Endodermal cell (in vitro differentiated cells): ENCODE results near the gene PSMC3IP. TPM values are rescaled to one million over a fixed set of nuclear protein-coding genes. Genes with fewer than 3 reads are reported as not detected.

Experiments
- DNase-seq: peaks from one replicate; pipeline ENCODE4 v3.0.0-alpha.2; 2017
- H3K27ac ChIP-seq: 2 replicates; pipeline ENCODE4 v1.5.1; 2013; ENCODE audit warnings: mild to moderate bottlenecking, low read depth, low read length, moderate library complexity
- H3K27me3 ChIP-seq: 2 replicates; pipeline ENCODE4 v1.6.1; 2013; ENCODE audit warnings: mild to moderate bottlenecking, low read length, moderate library complexity; ENCODE audit not compliant: insufficient read depth, control insufficient read depth, poor library complexity, severe bottlenecking
- H3K36me3 ChIP-seq: 2 replicates; pipeline ENCODE4 v1.7.0; 2013; ENCODE audit warnings: mild to moderate bottlenecking, low read length, moderate library complexity; ENCODE audit not compliant: control insufficient read depth, insufficient read depth
- H3K4me1 ChIP-seq: one replicate; pipeline ENCODE4 v1.7.0; 2013; ENCODE audit warnings: low read length; ENCODE audit not compliant: control insufficient read depth, insufficient read depth
- H3K4me3 ChIP-seq: 2 replicates; pipeline ENCODE4 v1.5.1; 2013; ENCODE audit warnings: mild to moderate bottlenecking, low read length, moderate library complexity
- H3K9ac ChIP-seq: 2 replicates; pipeline ENCODE4 v1.6.1; 2013; ENCODE audit warnings: mild to moderate bottlenecking, low read length, moderate library complexity; ENCODE audit not compliant: poor library complexity, severe bottlenecking; ENCODE audit errors: extremely low read depth
- H3K9me3 ChIP-seq: 2 replicates; pipeline ENCODE4 v1.6.1; 2013; ENCODE audit warnings: mild to moderate bottlenecking, low read length, moderate library complexity; ENCODE audit not compliant: control insufficient read depth
- H3K27ac Mint-ChIP-seq: 2 replicates; pipeline ENCODE4 v1.8.0; 2020; ENCODE audit warnings: mixed read lengths
- H3K27me3 Mint-ChIP-seq: 2 replicates; pipeline ENCODE4 v1.8.0; 2021; ENCODE audit warnings: mild to moderate bottlenecking, mixed read lengths; ENCODE audit not compliant: insufficient read depth
- H3K36me3 Mint-ChIP-seq: 2 replicates; pipeline ENCODE4 v1.8.0; 2020; ENCODE audit warnings: low read depth, mixed read lengths
- H3K4me1 Mint-ChIP-seq: 2 replicates; pipeline ENCODE4 v1.8.0; 2020; ENCODE audit warnings: mixed read lengths
- H3K4me3 Mint-ChIP-seq: 2 replicates; pipeline ENCODE4 v1.8.0; 2020; ENCODE audit warnings: mild to moderate bottlenecking, moderate library complexity, mixed read lengths
- H3K9me3 Mint-ChIP-seq: 2 replicates; pipeline ENCODE4 v1.8.0; 2020; ENCODE audit warnings: mild to moderate bottlenecking, mixed read lengths
- WGBS, 2 experiments: methylation state at CpG; one replicate each; pipeline versions ENCODE4 v1.1.5 to v1.1.7; 2013; ENCODE audit warnings: missing lambda C conversion rate in 2 of 2, mixed read lengths in 1 of 2; ENCODE audit not compliant: insufficient coverage in 1 of 2, insufficient read length in 1 of 2; 5-methylcytosine and 5-hydroxymethylcytosine counted together
- total RNA-seq, 2 donors: library from RNA; stranded (reverse); fragmentation: NEBNext Ultra II Directional in 1 of 2; extraction: Animal tissue kit (Norgen Biotek cat#: 25700) in 1 of 2; gene quantifications; 2 replicates in 1 of 2; 3 replicates in 1 of 2; pipeline ENCODE4 v1.2.1, GENCODE V29; 2021
- TF ChIP-seq, protein P1 (sequence below): fragments of 200-600 bp; sonication (generic); conservative IDR thresholded peaks from 2 replicates; pipeline ENCODE4 v1.5.0; 2021; ENCODE audit warnings: antibody characterized with exemption, mild to moderate bottlenecking

Gene PSMC3IP
- total RNA-seq, 2 donors from 2014 or later: 27.8 to 38.6 TPM

DNA sequence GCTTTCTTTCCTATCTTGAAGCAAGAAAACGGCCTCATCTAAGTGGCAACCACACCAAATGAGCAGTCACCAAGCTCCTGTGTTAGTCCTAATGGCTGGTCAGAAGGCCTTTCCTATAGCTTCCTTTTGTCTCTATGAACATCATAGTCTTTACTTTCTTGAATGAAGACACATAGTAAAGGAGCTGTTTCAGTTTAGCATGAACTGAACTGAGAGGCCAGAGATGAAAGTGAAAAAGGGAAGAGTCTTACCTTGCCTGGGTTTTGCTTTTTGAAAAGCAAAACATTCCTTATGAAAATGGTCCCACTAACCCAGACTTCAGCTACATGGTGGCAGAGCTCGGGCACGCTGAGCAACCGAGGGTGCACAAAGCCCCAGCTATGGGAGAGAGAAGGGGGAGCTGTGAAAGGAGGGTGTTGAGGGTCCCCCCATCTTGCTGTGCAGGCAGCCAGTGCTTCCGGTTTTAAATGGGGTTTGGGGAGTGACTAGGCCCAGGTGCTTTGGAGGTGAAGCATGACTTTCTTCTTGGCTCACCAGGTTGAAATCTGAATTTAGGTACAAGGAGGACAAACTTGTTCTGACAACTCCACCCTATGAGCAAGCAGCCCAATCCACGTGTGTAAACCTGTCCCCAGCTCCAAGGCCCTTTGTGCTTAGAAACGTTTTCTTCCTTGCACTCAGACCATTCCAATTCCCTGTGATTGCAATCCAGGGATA, 9.1 kb upstream of the PSMC3IP start:
- no peaks in the 10 kb centered on the region for H3K4me1 Mint-ChIP-seq
- H3K27me3 ChIP-seq: no peaks in the 10 kb centered on the region
- H3K9me3 Mint-ChIP-seq: no peaks in the 10 kb centered on the region
- H3K27me3 Mint-ChIP-seq: no peaks in the 10 kb centered on the region
- TF ChIP-seq, protein P1, sequence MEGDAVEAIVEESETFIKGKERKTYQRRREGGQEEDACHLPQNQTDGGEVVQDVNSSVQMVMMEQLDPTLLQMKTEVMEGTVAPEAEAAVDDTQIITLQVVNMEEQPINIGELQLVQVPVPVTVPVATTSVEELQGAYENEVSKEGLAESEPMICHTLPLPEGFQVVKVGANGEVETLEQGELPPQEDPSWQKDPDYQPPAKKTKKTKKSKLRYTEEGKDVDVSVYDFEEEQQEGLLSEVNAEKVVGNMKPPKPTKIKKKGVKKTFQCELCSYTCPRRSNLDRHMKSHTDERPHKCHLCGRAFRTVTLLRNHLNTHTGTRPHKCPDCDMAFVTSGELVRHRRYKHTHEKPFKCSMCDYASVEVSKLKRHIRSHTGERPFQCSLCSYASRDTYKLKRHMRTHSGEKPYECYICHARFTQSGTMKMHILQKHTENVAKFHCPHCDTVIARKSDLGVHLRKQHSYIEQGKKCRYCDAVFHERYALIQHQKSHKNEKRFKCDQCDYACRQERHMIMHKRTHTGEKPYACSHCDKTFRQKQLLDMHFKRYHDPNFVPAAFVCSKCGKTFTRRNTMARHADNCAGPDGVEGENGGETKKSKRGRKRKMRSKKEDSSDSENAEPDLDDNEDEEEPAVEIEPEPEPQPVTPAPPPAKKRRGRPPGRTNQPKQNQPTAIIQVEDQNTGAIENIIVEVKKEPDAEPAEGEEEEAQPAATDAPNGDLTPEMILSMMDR: no peak
- no peak overlapping the region for H3K9ac ChIP-seq
- no peak overlapping the region for H3K4me3 Mint-ChIP-seq
- no peak for DNase-seq
- peaks cover 86% of the 10 kb centered on the region for H3K36me3 ChIP-seq
- no peak overlapping the region for H3K27ac ChIP-seq
- H3K4me1 ChIP-seq: no peaks in the 10 kb centered on the region
- WGBS, 2 experiments: 81 to 92% methylated on average over 2 to 7 of the region's 7 CpGs
- H3K27ac Mint-ChIP-seq: no peak overlapping the region
- H3K36me3 Mint-ChIP-seq: peaks cover 71% of the 10 kb centered on the region
- no peaks in the 10 kb centered on the region for H3K9me3 ChIP-seq
- no peak overlapping the region for H3K4me3 ChIP-seq

DNA sequence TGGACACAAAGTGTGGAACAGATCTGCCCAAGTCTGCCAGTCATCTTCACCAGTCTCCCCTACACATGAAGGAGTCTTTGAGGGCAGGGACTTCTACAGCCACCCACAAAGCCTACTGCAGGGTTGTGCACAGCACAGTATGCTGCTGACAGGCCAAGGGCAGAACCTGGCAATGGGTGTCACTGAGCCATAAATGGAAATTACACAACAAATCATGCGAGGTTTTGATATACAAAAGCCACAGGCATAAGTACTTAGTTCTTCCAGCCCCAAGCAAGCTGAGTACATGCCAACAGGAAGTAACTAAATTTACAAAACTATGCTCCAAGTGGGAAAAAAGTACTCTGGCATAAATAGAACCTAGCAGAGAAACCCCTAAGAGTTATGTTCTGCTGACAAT, 7.8 kb upstream of the PSMC3IP start:
- H3K27ac Mint-ChIP-seq: no peak overlapping the region
- no peaks in the 10 kb centered on the region for H3K4me1 Mint-ChIP-seq
- H3K9me3 Mint-ChIP-seq: no peaks in the 10 kb centered on the region
- H3K36me3 Mint-ChIP-seq: peaks cover 69% of the 10 kb centered on the region
- Histone ChIP-seq H3K9ac (no peak overlapping the region), H3K4me3 (no peak overlapping the region), H3K27me3 (no peaks in the 10 kb centered on the region), H3K4me1 (no peaks in the 10 kb centered on the region), H3K27ac (no peak overlapping the region), H3K9me3 (no peaks in the 10 kb centered on the region), H3K36me3 (peaks cover 81% of the 10 kb centered on the region)
- H3K27me3 Mint-ChIP-seq: no peaks in the 10 kb centered on the region
- no peak for DNase-seq
- no peak overlapping the region for H3K4me3 Mint-ChIP-seq
- TF ChIP-seq, protein P1: no peak
- 97% methylated on average over 1 of the region's 1 CpG; no CpG with 5 or more reads in 1 of the 2 experiments for WGBS, 2 experiments

DNA sequence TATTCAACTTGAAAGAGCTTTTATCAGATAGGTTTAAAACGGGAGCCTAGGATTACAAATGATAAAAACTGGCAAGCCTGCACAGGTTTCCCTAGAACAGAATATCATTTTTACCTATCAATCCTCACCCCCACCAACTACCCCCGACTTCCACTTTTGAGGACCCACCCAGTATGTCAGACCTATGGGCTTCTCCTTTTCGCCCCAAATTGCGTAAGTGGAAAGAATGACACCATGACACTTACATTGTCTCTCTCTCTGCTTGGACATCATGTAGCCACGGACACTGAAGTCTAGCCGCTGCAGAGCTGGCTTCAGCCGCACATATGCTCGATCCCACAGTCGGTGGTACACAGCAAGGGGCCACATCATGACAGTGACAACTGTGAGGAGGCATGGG, 7.4 kb upstream of the PSMC3IP start:
- Histone ChIP-seq H3K9me3 (no peaks in the 10 kb centered on the region), H3K9ac (no peak overlapping the region), H3K4me1 (no peaks in the 10 kb centered on the region), H3K4me3 (no peak overlapping the region), H3K27ac (no peak overlapping the region), H3K36me3 (peaks cover 81% of the 10 kb centered on the region), H3K27me3 (no peaks in the 10 kb centered on the region)
- no peak overlapping the region for H3K4me3 Mint-ChIP-seq
- H3K36me3 Mint-ChIP-seq: peaks cover 68% of the 10 kb centered on the region
- TF ChIP-seq, protein P1: no peak
- no peak overlapping the region for H3K27ac Mint-ChIP-seq
- no peaks in the 10 kb centered on the region for H3K27me3 Mint-ChIP-seq
- WGBS, 2 experiments: 90% methylated on average over 6 to 8 of the region's 9 CpGs
- DNase-seq: no peak
- no peaks in the 10 kb centered on the region for H3K9me3 Mint-ChIP-seq
- no peaks in the 10 kb centered on the region for H3K4me1 Mint-ChIP-seq
